Medulla oblongata (tissue), 1 donor: ENCODE data around the gene STAMBPL1.
"Not testable (repeated sequence)": the region's sequence is repeated elsewhere in the genome, so short reads cannot be mapped to it uniquely, and the experiment has no call there.

Experiments
- DNase-seq: peaks from one replicate; pipeline ENCODE4 v3.0.0-alpha.2; 2015; ENCODE audit errors: extremely low spot score

Gene STAMBPL1

DNA sequence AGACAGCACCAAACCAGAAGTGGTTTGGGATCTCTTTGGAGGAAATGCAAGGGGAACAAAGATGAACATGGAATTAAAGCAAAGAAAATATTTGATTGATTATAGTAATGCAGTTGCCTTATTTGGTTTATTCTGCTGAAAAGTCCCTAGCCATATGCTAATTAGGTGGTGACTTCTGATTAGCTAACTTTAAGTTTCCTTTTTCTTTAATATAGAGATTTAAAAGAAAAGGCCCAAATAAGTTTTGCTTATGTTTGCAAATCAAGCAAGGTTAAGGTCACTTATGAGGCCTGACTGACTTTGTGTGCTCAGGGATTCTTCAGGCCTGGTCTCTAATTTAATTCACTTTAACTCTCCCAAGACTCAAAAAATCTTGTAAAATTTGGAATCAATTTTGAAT lies 22.2 kb upstream of the STAMBPL1 start:
- no peak for DNase-seq

GRCh38 chr10:88858491-88858890 lies 21.6 kb upstream of the STAMBPL1 start:
- DNase-seq: no peak

DNA sequence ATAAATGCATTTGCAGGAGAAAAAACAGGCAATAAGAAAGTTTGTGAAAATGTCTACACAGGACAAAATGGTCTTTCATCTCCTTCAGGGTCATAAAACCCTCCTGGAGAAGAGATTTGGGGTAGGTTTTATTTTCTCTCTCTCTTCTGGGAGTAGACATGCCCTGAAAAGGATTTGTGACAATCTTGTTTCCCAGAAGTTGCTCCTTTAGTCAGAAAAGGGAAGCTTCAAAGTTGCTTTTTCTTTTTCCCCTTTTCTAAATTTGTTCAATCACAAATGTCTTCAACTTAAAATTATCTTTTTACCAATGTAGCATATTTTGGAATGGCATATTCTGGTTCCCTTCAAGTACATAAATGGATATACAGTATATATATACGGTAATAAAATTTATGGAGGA lies 19.0 kb upstream of the STAMBPL1 start:
- DNase-seq: peak; percentile 18

GRCh38 chr10:88865281-88865876 lies 14.7 kb upstream of the STAMBPL1 start:
- DNase-seq: peak; percentile 54

- DNase-seq: no peak
Observed at GRCh38 chr10:88866454-88866853, 13.6 kb upstream of the STAMBPL1 start.

- no peak for DNase-seq
Observed at GRCh38 chr10:88870089-88870488, 10.0 kb upstream of the STAMBPL1 start.

DNA sequence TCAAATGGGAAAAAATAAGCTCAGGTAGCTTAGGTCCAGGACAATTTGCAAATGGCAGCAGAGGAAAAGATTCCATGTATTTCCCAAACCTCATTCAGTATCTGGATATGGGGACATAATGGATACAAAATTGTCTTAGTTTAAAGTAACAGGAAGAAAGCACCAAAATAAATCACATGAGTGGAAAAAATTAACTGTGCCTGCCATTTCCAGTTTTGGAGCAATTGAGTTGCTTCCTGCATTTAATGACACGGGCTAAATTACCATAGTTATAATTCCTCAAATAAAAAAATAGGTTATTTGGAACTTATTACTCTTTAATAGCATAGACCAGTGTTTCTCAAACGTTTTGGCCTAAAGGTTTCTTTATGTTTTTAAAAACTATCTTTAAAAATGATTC lies 6.3 kb upstream of the STAMBPL1 start:
- DNase-seq: no peak

DNA sequence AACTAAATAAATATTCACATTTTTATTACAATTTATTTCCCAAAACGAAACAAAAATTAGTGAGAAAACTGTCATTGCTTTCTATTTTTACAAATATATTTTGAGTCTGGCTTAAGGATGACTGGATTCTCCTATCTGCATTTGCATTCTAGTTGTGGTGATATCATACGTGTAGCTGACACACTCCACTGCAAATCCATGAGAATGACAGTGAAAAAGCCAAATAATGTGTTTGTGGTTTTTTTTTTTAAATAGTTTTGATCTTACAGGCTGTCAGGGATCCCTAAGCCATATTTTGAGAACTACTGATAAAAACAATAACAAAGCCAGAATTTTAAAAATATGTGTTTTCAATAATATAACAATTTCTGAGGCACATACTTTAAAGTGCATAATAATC lies 5.8 kb upstream of the STAMBPL1 start:
- no peak for DNase-seq

GRCh38 chr10:88875081-88875480 lies 5.0 kb upstream of the STAMBPL1 start:
- no peak for DNase-seq

GRCh38 chr10:88877298-88877697 lies 2.7 kb upstream of the STAMBPL1 start:
- DNase-seq: no peak

DNA sequence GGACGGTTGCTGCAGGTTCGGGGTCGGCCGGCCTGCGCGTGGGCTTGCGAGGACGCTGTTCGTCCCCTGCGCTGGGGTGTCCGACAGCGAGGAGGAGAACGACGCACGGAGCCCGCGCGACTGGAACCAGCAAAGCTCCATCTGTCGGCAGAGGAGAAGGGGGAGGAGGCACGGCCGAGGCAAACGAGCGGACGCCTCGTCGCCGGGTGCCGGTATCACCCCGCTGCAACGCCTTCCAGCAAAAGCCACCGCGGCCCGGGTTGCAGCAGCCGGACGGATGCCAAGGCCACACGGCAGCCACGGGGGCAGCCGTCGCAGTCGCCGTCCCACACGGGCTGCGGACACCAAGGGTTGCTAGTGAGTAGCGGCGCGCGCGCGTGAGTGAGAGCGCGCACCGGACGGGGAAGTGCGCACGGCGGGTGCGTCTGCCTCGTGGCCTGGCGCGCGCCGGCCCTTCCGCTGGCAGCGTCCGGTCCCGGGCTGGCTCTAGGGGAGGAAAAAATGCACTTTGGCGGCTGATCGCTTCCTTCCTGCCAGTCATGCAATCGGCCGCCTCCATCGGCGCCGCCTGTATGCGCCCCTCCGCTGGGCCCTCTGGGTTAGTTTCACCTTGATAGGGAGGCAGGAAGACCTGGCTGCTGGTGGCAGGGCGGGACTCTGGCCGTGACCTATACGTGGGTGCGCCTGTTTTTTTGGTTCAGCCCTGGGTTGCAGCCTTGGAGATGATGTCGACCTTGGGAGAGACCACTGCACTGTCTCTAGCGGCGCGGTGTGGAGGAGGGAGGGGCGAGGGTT lies 434 bp downstream of the STAMBPL1 start:
- DNase-seq: peak; percentile 85

DNA sequence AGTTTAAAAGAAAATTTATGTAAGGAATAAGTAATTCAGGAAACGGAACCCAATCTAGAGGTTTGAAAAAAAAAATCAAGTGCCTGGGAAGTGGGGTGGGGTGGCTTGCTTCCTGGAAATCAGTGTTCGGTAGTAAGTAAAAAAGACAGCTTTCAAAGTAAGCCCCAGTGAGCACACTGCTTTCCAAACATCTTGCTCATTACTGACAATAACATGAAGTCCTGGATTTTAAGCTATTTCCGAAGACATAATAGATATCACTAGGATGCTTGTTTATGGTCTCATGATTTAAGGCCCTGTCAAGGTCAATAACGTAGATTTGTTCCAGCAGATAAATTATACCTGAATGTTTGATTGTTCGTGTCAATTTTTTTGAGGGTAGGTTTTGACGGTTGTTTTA lies 1.3 kb downstream of the STAMBPL1 start:
- peak; percentile 42 for DNase-seq

- peak; percentile 34 for DNase-seq
Observed at GRCh38 chr10:88881922-88882645, 2.0 kb downstream of the STAMBPL1 start.

DNA sequence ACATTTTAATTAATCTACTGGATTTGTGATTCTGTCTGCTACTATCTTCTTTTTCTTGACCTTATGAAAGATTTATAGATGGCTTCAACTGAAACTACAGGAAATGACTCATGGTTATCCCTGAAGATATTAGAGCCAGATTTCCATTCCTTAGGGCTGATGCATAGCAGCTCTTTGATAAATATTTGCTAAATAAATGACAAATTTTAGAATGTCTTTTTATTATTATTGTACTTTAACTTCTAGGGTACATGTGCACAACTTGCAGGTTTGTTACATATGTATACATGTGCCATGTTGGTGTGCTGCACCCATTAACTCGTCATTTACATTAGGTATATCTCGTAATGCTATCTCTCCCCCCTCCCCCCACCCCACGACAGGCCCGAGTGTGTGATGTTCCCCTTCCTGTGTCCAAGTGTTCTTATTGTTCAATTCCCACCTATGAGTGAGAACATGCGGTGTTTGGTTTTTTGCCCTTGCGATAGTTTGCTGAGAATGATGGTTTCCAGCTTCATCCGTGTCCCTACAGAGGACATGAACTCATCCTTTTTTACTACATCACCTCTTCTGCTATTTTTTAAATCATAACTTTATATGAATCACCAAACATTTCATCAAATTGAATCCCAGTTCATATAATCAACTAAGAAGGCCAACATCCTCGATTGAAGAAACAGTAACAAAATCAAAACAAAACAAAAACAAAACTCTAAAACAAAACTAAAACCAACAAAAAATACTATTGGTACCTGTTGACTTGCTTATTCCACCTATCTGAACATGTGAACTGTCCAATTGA lies 2.8 kb downstream of the STAMBPL1 start:
- not testable (repeated sequence) for DNase-seq

DNA sequence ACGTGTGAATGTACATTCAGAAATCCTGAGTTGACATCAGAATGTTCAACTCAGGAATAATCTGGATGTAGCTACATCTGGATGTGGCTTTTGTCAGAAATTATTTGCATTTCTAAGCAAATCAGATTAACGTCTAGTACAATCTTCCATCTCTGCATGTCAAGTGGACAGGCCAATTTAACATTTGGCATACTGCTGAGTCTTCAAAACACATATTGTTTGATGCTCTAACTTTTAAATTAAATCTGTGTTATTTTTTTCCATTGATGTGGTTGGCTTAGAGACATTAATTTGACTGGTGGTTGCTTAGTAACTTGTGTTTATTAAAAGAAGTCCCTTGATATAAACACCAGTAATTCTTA lies 3.4 kb downstream of the STAMBPL1 start:
- DNase-seq: no peak

DNA sequence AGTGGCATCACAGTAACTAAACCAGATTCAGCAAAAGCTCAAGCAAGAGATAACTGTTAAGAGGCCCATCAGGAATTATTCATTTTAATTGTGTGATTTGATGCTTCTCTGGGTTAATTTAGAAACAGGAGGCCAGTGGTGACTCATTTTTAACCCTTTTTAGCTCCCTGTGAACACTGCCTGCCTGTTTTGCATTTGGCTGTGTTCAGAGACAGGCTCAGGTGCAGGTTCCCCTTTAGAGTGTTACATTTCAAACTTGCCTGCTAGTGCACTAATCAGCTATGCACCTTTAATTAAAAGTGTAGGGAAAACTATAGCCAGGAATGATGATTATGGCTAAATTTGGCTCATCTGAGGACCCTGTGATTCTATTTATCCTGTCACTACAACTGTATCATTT lies 6.5 kb downstream of the STAMBPL1 start:
- DNase-seq: no peak

DNA sequence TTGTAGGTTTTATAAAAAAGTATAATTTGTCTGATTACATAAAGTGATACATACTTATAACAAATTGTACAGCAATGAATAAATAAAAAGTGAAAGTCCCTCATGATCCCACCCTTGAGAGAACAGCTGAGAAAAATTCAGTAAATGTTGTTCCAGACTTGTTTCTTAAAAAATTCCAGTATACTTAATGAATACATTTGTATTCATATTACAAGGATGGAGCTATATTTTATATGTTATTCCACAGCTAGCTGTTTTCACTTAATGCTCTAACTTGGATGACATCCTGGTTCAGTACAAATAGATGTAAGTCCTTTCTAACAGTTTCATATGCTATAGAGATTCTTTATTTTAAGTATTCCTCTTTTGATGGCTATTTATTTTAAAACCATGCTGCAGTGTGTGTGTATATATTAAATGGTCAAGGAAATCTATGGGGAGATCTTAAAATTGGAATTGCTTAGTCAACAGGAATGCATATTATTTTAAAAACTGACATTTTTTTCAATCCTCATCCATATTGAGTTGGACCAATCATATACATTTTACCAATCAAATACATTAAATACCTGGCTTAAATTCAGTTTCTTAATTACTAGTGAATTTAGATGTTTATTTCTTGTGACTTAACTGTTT lies 8.9 kb downstream of the STAMBPL1 start:
- DNase-seq: no peak

- DNase-seq: no peak
Observed at GRCh38 chr10:88889559-88890337, 9.7 kb downstream of the STAMBPL1 start.

DNA sequence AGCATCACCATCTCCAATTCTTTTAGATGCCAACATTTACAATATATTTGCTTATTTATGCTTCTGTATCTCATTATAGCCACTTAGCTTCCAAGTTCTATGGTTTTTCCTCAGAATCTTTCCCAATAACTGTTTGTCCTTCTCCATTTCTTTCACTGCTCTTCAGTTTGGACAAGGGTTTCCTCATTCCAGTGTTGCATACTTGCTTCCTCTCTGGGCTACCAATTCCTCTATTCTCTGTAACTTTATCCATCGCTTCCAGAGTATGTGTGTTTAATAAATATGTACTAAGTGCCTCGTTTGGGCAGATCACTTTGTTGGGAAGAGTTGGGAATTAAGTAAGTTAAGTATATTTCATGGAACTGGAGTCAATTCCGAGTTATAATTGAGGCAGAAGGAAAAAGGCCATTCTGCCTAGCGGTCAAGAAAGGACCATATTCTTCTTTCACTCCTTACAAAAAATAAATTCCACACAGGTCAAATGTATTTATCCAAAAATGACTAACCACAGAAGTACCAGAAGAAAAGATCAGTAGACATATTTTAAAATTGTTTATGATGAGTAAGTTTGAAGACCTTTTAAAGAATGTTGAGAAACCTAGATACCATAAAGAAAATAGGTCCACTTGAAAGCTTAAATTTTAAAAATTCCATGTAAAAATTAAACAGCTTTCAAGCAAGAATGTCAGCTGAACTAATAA lies 10.8 kb downstream of the STAMBPL1 start:
- no peak for DNase-seq
